Stomach (tissue), 9 donors: ENCODE results near the gene PYGB. TPM values are rescaled to one million over a fixed set of nuclear protein-coding genes. Genes with fewer than 3 reads are reported as not detected.
A peak's percentile ranks its signal among the peaks of the same experiment; 100 is the strongest.

Experiments
- DNase-seq, 2 donors: peaks; one replicate each; pipeline versions ENCODE4 v3.0.0 to v3.0.0-alpha.2; 2013 to 2019
- H3K27ac ChIP-seq, 5 donors: fragments of 200-600 bp in 4 of 5; sonication (generic) in 4 of 5; one replicate each; pipeline ENCODE4 v1.5.1; 2013 to 2019; ENCODE audit warnings: mild to moderate bottlenecking in 1 of 5, moderate library complexity in 1 of 5
- H3K27me3 ChIP-seq, 3 donors: fragments of 200-600 bp; sonication (generic); one replicate each; pipeline ENCODE4 v1.5.1; 2017 to 2019; ENCODE audit warnings: mixed run types in 1 of 3
- H3K36me3 ChIP-seq, 4 donors: fragments of 200-600 bp; sonication (generic); 1 replicate in 3 of 4; 2 replicates in 1 of 4; pipeline ENCODE4 v1.5.1; 2016 to 2019
- H3K4me1 ChIP-seq, 4 donors: fragments of 200-600 bp; sonication (generic); one replicate each; pipeline ENCODE4 v1.5.1; 2016 to 2019
- H3K4me3 ChIP-seq, 4 donors: fragments of 200-600 bp; sonication (generic) in 3 of 4; one replicate each; pipeline ENCODE4 v1.5.1; 2016 to 2019; ENCODE audit warnings: mild to moderate bottlenecking in 1 of 4
- H3K9me3 ChIP-seq, 4 donors: fragments of 200-600 bp; sonication (generic); one replicate each; pipeline ENCODE4 v1.5.1; 2016 to 2019
- CTCF ChIP-seq, 7 experiments: fragments of 450-650 bp in 4 of 7; fragments of 200-600 bp in 3 of 7; sonication (generic) in 3 of 7; IDR thresholded peaks; one replicate each; pipeline ENCODE4 v1.5.1; 2016 to 2019; ENCODE audit warnings: antibody characterized with exemption in 7 of 7, control low read depth in 2 of 7, mild to moderate bottlenecking in 1 of 7
- EP300 ChIP-seq: sonication (generic); formaldehyde crosslinking; IDR thresholded peaks from one replicate; pipeline ENCODE4 v1.6.1; 2017; ENCODE audit warnings: antibody characterized with exemption
- POLR2A ChIP-seq, 4 donors: fragments of 450-650 bp; IDR thresholded peaks; one replicate each; pipeline ENCODE4 v1.6.1; 2016; ENCODE audit warnings: antibody characterized with exemption in 4 of 4, control low read depth in 2 of 4, mild to moderate bottlenecking in 1 of 4, moderate library complexity in 1 of 4
- POLR2AphosphoS5 ChIP-seq, 3 donors: sonication (generic); formaldehyde crosslinking; IDR thresholded peaks; one replicate each; pipeline ENCODE4 v1.6.1; 2016; ENCODE audit warnings: antibody characterized with exemption in 3 of 3
- WGBS, 5 donors: extraction: QIAGEN DNeasy Blood & Tissue Kit in 3 of 5; methylation state at CpG; one replicate each; pipeline versions ENCODE4 v1.1.5 to v1.1.7; 2013 to 2018; 5-methylcytosine and 5-hydroxymethylcytosine counted together
- intact Hi-C: fragments of 100-400 bp; cut with DNase I; formaldehyde crosslinking; loops from one replicate; pipeline ENCODE4 v1.15.1; 2023; ENCODE audit warnings: low total_unique reads
- polyA plus RNA-seq, 3 donors: library from polyadenylated mRNA; stranded (reverse); fragments of 200-250 nt; gene quantifications; one replicate each; pipeline ENCODE4 v1.2.3, GENCODE V29; 2013
- total RNA-seq, 5 donors: library from RNA; depleted of rRNA; stranded (reverse); fragments of >200 nt; gene quantifications; one replicate each; pipeline versions ENCODE4 v1.1.0 to v1.2.3, GENCODE V29; 2014 to 2016
- donor health status: healthy with polysubstance abuse.
- donor health status: Bipolar disorder and iron deficiency.
- donor health status: healthy.

The PYGB gene
- total and polyA plus RNA-seq, 8 donors, result 23.1 to 116 (median 49.5) TPM

- Histone ChIP-seq H3K36me3 (peaks cover 17 to 46% (median 31%) of the 10 kb centered on the region in 4 donors), H3K27me3 (no peaks in the 10 kb centered on the region), H3K4me1 (peaks cover 0 to 15% (median 3%) of the 10 kb centered on the region in 4 donors), H3K9me3 (no peaks in the 10 kb centered on the region), H3K4me3 (no peak overlapping the region), H3K27ac (no peak overlapping the region)
- TF ChIP-seq CTCF (IDR thresholded peaks at IDR 0.05), result no peak
- TF ChIP-seq POLR2AphosphoS5 (IDR thresholded peaks at IDR 0.05), result no peak
- TF ChIP-seq POLR2A (IDR thresholded peaks at IDR 0.05), result no peak
- no peak for TF ChIP-seq EP300
- DNase-seq, result peak in 1 of 2 donors; percentile 22
- 86 to 95% (median 90%) methylated on average over 2 to 9 of the region's 9 CpGs for WGBS, 5 donors
- intact Hi-C loops, result no loop called here
Observed at GRCh38 chr20:25206063-25206403, 41.9 kb upstream of the PYGB start.

DNA sequence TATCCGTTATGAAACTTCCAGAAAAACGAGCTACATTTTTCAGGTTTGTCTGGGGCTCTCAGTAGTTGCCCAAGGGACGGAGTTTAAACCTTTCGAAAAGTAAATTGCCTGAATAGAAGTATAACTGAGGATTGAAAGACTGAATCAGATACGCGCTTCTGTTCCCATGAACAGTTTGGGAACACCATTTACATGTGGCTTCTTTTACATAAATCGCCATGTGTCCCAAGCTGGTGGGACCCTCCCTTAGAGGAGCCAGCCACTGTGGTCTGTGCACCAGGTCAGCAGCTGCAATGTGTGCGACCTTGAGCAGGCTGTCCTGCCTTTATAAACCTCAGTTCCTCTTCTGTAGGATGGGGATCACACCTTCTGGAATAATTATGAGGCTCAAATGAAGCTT lies 41.3 kb upstream of the PYGB start:
- intact Hi-C loops, result no loop called here
- 95 to 98% (median 97%) methylated on average over 8 of the region's 8 CpGs for WGBS, 5 donors

DNA sequence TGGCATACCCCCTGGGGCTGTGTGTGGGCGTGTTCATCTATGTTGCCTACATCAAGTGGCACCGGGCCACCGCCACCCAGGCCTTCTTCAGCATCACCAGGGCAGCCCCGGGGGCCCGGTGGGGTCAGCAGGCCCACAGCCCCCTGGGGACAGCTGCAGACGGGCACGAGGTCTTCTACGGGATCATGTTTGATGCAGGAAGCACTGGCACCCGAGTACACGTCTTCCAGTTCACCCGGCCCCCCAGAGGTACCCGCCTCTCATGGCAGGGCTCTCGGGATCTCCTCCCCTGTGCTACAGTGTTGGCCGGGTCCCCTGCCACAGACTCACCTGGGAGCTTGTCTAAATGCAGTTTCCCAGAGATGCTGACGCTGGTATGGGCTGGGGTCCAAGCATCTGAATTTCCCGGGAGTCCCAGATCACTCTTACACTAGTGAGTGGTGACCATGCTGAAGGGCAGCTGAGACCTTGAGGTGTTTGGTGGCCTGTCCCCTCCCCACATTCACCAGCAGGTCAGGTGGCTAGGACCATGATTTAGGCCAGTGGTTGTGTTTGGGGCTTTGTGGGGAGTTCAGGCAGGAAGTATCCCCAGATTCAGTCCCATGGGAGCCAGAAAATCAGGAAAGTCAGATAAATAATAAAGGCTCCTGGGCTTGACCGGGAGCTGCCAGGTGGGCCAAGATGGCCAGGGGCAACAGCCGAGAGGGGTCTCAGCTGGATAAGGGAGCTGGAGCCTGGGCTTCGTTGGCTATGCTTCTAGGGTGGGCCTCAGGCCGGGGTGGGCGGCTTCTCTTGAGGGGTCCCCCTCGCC lies 40.5 kb upstream of the PYGB start:
- Histone ChIP-seq H3K4me1 (peaks cover 0 to 15% (median 3%) of the 10 kb centered on the region in 4 donors), H3K9me3 (no peaks in the 10 kb centered on the region), H3K27ac (no peak overlapping the region), H3K27me3 (no peaks in the 10 kb centered on the region), H3K36me3 (peaks cover 29 to 53% (median 44%) of the 10 kb centered on the region in 4 donors), H3K4me3 (no peak overlapping the region)
- intact Hi-C loops, result no loop called here
- no peak for TF ChIP-seq POLR2A (IDR thresholded peaks at IDR 0.05)
- no peak for TF ChIP-seq EP300
- no peak for TF ChIP-seq CTCF (IDR thresholded peaks at IDR 0.05)
- TF ChIP-seq POLR2AphosphoS5 (IDR thresholded peaks at IDR 0.05), result no peak
- peak in 1 of 2 donors; percentile 23 for DNase-seq
- 90 to 95% (median 94%) methylated on average over 15 to 22 of the region's 22 CpGs for WGBS, 5 donors

More for the DNA sequence above, 41.3 kb upstream of the PYGB start:
- Histone ChIP-seq H3K36me3 (peaks cover 22 to 52% (median 36%) of the 10 kb centered on the region in 4 donors), H3K27ac (no peak overlapping the region), H3K4me3 (no peak overlapping the region), H3K9me3 (no peaks in the 10 kb centered on the region), H3K27me3 (no peaks in the 10 kb centered on the region), H3K4me1 (peaks cover 0 to 15% (median 3%) of the 10 kb centered on the region in 4 donors)
- TF ChIP-seq CTCF (IDR thresholded peaks at IDR 0.05), result no peak
- TF ChIP-seq POLR2A (IDR thresholded peaks at IDR 0.05), result no peak
- no peak for DNase-seq

- H3K27me3 ChIP-seq, result no peaks in the 10 kb centered on the region
- H3K4me1 ChIP-seq, result peaks cover 0 to 15% (median 3%) of the 10 kb centered on the region in 4 donors
- intact Hi-C loops, result no loop called here
- no peak overlapping the region for H3K27ac ChIP-seq
- no peaks in the 10 kb centered on the region for H3K9me3 ChIP-seq
- no peak for TF ChIP-seq EP300
- no peak for TF ChIP-seq CTCF (IDR thresholded peaks at IDR 0.05)
- no peak for TF ChIP-seq POLR2A (IDR thresholded peaks at IDR 0.05)
- no peak for TF ChIP-seq POLR2AphosphoS5 (IDR thresholded peaks at IDR 0.05)
- DNase-seq, result peak in 1 of 2 donors; percentile 16
- no peak overlapping the region for H3K4me3 ChIP-seq
- H3K36me3 ChIP-seq, result peaks cover 30 to 60% (median 51%) of the 10 kb centered on the region in 4 donors
- WGBS, 5 donors, result 75 to 83% (median 78%) methylated on average over 9 of the region's 9 CpGs
Observed at GRCh38 chr20:25207960-25208534, 39.8 kb upstream of the PYGB start.
